ENCODE results near the gene BMP6. TPM values are rescaled to one million over a fixed set of nuclear protein-coding genes. Genes with fewer than 3 reads are reported as not detected.

Gene BMP6
- polyA plus RNA-seq, 1 experiment, result 0.77 TPM

- no peak for DNase-seq (ENCODE audit: low read depth, low spot score)
- Histone ChIP-seq H3K4me3 (ENCODE audit: low read depth, low read length) (no peak overlapping the region), H3K9me3 (ENCODE audit: control insufficient read depth, insufficient read depth, low read length) (no peaks in the 10 kb centered on the region), H3K27ac (ENCODE audit: low read depth, low read length) (no peak overlapping the region), H3K27me3 (ENCODE audit: control insufficient read depth, insufficient read depth, low read length) (peaks cover 6% of the 10 kb centered on the region)
- CTCF ChIA-PET, result interaction anchor here (1.0 kb wide), 1 partner anchor 59 kb away, joined by 3 read pairs; no protein-coding TSS in a partner anchor
- TF ChIP-seq CTCF (IDR thresholded peaks at IDR 0.05; ENCODE audit: low read depth, low read length), result no peak
- POLR2A ChIA-PET, result no interaction called here
These were observed 55.3 kb downstream of the BMP6 start for GRCh38 chr6:7781240-7781639.

- no peak for DNase-seq (ENCODE audit: low read depth, low spot score)
- ChIA-PET CTCF (interaction anchor here (3.6 kb wide), 1 partner anchor 61 kb away, joined by 15 read pairs; no protein-coding TSS in a partner anchor), POLR2A (no interaction called here)
- Histone ChIP-seq H3K9me3 (ENCODE audit: control insufficient read depth, insufficient read depth, low read length) (no peaks in the 10 kb centered on the region), H3K27me3 (ENCODE audit: control insufficient read depth, insufficient read depth, low read length) (peaks cover 6% of the 10 kb centered on the region), H3K4me3 (ENCODE audit: low read depth, low read length) (no peak overlapping the region), H3K27ac (ENCODE audit: low read depth, low read length) (no peak overlapping the region)
- TF ChIP-seq CTCF (IDR thresholded peaks at IDR 0.05; ENCODE audit: low read depth, low read length), result no peak
These were observed 58.3 kb downstream of the BMP6 start for GRCh38 chr6:7784248-7784647.

GRCh38 chr6:7784706-7785105 lies 58.8 kb downstream of the BMP6 start:
- Histone ChIP-seq H3K9me3 (ENCODE audit: control insufficient read depth, insufficient read depth, low read length) (no peaks in the 10 kb centered on the region), H3K27ac (ENCODE audit: low read depth, low read length) (no peak overlapping the region), H3K27me3 (ENCODE audit: control insufficient read depth, insufficient read depth, low read length) (peaks cover 6% of the 10 kb centered on the region), H3K4me3 (ENCODE audit: low read depth, low read length) (no peak overlapping the region)
- DNase-seq (ENCODE audit: low read depth, low spot score), result no peak
- no peak for TF ChIP-seq CTCF (IDR thresholded peaks at IDR 0.05; ENCODE audit: low read depth, low read length)
- ChIA-PET CTCF (interaction anchor here (1.0 to 3.6 kb wide), 3 partner anchors 62 to 222 kb away, joined by 3 to 15 read pairs (median 4); no protein-coding TSS in a partner anchor), POLR2A (no interaction called here)

GRCh38 chr6:7785243-7786035 lies 59.5 kb downstream of the BMP6 start:
- no peaks in the 10 kb centered on the region for H3K9me3 ChIP-seq (ENCODE audit: control insufficient read depth, insufficient read depth, low read length)
- H3K27ac ChIP-seq (ENCODE audit: low read depth, low read length), result no peak overlapping the region
- CTCF ChIA-PET, result interaction anchor here (1.0 to 3.6 kb wide), 5 partner anchors 24 to 274 kb away, joined by 3 to 15 read pairs (median 4); no protein-coding TSS in a partner anchor
- TF ChIP-seq CTCF (IDR thresholded peaks at IDR 0.05; ENCODE audit: low read depth, low read length), result no peak
- POLR2A ChIA-PET, result interaction anchor here (0.7 kb wide), 1 partner anchor 47 kb away, joined by 3 read pairs; no protein-coding TSS in a partner anchor
- H3K4me3 ChIP-seq (ENCODE audit: low read depth, low read length), result no peak overlapping the region
- DNase-seq (ENCODE audit: low read depth, low spot score), result no peak
- peaks cover 6% of the 10 kb centered on the region for H3K27me3 ChIP-seq (ENCODE audit: control insufficient read depth, insufficient read depth, low read length)

GRCh38 chr6:7786214-7786661 lies 60.3 kb downstream of the BMP6 start:
- CTCF ChIA-PET, result interaction anchor here (0.6 to 3.6 kb wide), 4 partner anchors 23 to 273 kb away, joined by 3 to 15 read pairs (median 6); no protein-coding TSS in a partner anchor
- Histone ChIP-seq H3K27ac (ENCODE audit: low read depth, low read length) (no peak overlapping the region), H3K9me3 (ENCODE audit: control insufficient read depth, insufficient read depth, low read length) (no peaks in the 10 kb centered on the region), H3K27me3 (ENCODE audit: control insufficient read depth, insufficient read depth, low read length) (peaks cover 3% of the 10 kb centered on the region), H3K4me3 (ENCODE audit: low read depth, low read length) (no peak overlapping the region)
- no peak for TF ChIP-seq CTCF (IDR thresholded peaks at IDR 0.05; ENCODE audit: low read depth, low read length)
- POLR2A ChIA-PET, result interaction anchor here (0.6 to 0.7 kb wide), 3 partner anchors 47 to 61 kb away, joined by 3 to 8 read pairs (median 3); partner anchors contain the start of gene BMP6
- DNase-seq (ENCODE audit: low read depth, low spot score), result no peak

All from AG04450 (cell line).